Effector CD4-positive, alpha-beta T cell (primary cell): Measurements from ENCODE around the gene INPPL1.
"Not testable (repeated sequence)": the region's sequence is repeated elsewhere in the genome, so short reads cannot be mapped to it uniquely, and the experiment has no call there.

ENCODE experiments used
- DNase-seq: peaks from one replicate; pipeline ENCODE4 v3.0.0-alpha.2; 2020
- total RNA-seq: gene quantifications from one replicate; lab custom pipeline; 2026; lab: John Stamatoyannopoulos, UW

INPPL1 gene
- total RNA-seq: 98.5 reads per million, percentile 82 among the genes with 10 or more reads in this experiment

- peak; percentile 19 for DNase-seq
These were observed at the start of gene INPPL1 for GRCh38 chr11:72224564-72225410. INPPL1 (plus strand) TSS chr11:72224767; CDS start chr11:72224985, 218 bp downstream.

DNA sequence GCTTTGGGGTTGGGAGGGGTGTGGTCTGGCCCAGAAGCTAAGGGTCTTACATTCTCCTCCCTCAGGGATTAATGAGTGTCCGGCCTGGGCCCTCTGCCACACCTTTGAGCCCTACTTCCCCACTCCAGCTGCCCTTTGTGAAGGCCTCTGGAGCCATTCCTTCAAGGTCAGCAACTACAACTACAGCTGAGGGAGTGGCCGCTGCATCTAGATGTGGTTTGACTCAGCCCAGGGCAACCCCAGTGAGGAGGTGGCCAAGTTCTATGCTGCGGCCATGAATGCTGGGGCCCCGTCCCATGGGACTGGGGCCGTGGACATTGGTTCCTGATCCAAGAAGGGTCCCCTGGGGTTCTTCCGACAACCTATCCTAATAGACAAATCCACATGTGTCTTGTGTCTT lies 46.9 kb upstream of the INPPL1 start:
- no peak for DNase-seq

- no peak for DNase-seq
These were observed 45.3 kb upstream of the INPPL1 start for GRCh38 chr11:72179049-72179803.

DNA sequence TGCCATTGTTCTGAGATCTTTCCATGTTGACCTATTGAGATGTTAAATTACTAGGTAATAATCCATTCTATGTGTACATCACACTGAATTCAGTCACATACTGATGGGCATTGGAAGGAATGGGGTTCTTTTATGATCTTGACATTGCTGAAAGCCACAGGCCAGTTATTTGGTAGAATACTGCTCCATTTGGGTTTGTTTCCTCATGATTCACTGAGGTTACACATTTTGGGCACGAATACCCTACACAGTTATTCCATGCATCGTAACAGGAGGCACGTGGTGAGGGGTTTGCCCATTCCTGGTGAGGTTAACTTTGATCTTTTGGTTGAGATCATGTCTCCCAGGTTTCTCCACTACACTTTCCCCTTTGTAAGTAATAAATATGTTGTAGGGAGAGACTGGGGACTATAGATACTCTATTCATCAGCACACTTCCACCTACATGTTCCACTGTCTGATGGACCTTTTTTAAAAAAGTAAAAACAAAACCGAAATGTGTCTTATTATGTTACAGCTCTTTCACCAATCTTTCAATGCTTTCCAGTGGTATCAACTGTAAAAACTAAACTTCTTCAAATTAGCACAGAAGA lies 44.7 kb upstream of the INPPL1 start:
- DNase-seq: no peak

DNA sequence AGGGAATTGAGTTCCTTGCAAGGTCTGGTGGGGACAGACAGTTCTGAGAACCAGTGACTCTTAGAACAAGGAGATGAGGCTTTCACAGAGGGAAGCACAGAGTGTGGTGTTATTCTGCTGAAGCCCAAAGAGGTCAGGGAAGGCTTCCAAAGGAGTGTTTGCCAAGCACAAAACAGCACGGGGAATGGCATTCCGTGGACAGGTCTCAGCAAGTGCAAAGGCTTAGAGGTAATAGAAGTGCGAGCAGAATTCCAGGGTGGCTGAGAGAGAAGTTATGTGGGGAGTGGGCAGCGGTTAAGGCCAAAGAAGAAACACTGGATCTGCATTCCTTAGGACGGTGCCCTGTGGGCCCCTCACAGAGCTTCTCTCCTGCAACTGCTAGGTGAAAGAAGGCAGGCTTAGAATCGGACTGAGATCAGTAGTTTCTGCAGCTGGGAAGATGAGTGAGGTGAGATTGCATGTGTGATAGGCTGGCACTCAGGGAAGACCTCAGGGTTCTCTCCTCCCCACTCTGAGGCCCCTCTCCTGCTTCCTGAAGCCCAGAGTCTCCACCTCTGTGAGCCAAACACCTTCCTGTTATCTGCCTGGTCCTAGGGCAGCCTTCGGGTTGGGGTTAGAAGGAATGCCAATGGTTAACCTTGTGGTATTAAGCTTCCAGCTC lies 43.5 kb upstream of the INPPL1 start:
- not testable (repeated sequence) for DNase-seq

- DNase-seq: not testable (repeated sequence)
These were observed 43.0 kb upstream of the INPPL1 start for GRCh38 chr11:72181553-72181958.

DNA sequence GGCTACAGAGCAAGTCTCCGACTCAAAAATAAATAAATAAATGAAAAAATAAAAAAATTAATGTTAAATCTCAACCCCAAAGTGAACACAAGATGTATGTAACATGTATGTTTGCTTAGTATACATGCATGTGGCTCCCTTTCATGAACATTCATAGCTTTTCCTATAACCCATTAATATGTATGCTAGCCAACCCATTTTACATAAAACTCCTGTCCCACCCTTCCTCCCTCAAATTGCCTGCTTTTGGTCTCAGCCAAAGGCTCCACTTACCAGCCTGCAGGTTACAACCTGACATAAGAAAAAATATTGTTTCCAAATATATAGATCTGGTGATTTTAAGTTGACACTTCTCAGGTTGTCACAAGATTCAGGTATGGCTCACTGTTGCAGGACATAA lies 36.3 kb upstream of the INPPL1 start:
- no peak for DNase-seq

GRCh38 chr11:72189455-72190250 lies 34.9 kb upstream of the INPPL1 start:
- DNase-seq: no peak

DNA sequence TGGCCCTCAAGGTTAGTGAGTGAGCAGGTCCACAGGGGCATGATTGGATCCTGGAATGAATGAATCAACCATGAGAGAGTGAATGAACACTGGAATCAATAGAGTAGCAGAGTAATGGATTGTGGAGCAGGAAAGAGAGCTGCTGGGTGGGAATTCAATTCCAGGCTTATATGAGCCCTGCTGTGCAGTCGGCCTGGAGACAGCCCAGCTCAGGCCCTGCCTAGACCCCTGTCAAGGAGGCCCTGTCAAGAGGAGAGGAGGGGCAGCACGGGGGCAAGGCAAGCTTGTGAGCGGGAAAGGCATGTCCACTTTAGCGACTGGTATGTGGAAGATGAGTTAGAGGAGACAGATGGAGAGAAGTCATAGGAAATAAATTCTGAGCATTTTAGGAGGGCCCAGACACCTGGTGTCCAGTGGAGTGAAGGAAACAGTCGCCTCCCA lies 33.9 kb upstream of the INPPL1 start:
- DNase-seq: no peak

GRCh38 chr11:72191961-72192381 lies 32.6 kb upstream of the INPPL1 start, which contains the start of gene FOLR1:
FOLR1 (plus strand) TSS chr11:72192140; CDS start chr11:72192174, 34 bp downstream.
- no peak for DNase-seq

- no peak for DNase-seq
These were observed 28.9 kb upstream of the INPPL1 start for GRCh38 chr11:72195518-72196270.

GRCh38 chr11:72201445-72201844 lies 23.1 kb upstream of the INPPL1 start:
- not testable (repeated sequence) for DNase-seq

DNA sequence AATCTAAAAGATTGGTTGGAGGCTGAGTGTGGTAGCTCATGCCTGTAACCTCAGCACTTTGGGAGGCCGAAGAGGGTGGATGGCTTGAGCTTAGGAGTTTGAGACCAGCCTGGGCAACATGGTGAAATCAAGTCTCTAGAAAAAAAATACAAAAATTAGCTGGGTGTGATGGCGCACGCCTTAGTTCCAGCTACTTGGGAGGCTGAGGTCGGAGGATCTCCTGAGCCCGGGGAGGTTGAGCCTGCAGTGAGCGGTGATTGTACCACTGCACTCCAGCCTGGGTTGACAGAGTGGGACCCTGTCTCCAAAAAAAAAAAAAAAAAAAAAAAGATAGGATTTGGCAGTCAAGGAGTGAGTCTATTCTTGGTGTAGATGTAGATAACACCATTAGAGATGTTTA lies 22.0 kb upstream of the INPPL1 start:
- DNase-seq: no peak

- no peak for DNase-seq
These were observed 21.4 kb upstream of the INPPL1 start for GRCh38 chr11:72203163-72203562.

DNA sequence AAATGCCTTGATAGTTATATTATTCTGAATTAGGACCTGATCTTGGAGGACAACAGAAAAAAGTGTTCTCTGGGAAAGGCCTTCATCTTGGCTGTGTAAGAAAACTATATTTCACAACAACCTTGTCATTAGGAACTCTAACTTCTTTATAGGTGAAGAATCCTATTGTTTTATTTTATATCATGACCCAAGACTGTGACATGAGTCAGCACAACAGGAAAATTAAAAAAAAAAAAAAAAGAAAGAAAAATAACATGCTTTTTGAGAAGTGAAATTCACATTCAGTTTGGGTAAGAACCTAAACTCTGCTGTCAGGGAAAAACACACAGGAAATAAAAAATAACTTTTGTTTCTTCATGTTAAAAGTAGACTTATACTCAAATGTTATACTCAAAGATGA lies 19.7 kb upstream of the INPPL1 start:
- DNase-seq: no peak

GRCh38 chr11:72206794-72207193 lies 17.8 kb upstream of the INPPL1 start:
- DNase-seq: not testable (repeated sequence)

DNA sequence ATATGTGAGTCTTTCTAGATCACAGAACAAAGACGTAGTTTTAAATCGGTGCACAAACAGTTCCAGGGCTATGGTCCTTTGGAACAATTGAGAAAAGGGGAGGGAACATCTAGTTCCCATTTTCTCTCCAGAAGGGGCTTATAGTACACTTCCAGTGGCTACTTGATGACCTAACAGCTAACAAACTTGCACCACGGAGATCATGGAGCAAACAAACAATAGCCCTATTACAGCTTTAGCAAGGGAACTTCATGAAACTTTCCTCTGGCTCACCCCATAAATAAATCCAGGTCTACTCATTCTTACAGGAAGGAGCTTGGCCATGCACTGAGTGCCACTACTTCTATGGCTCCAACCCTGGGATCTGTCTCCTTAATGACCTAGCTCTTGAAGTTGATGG lies 16.3 kb upstream of the INPPL1 start:
- no peak for DNase-seq

- no peak for DNase-seq
These were observed 15.5 kb upstream of the INPPL1 start for GRCh38 chr11:72209101-72209500.

GRCh38 chr11:72216638-72217037 lies 7.9 kb upstream of the INPPL1 start, which contains the start of gene FOLR2:
FOLR2 (plus strand) TSS chr11:72216794; CDS start chr11:72218585, 1,791 bp downstream.
- DNase-seq: no peak

DNA sequence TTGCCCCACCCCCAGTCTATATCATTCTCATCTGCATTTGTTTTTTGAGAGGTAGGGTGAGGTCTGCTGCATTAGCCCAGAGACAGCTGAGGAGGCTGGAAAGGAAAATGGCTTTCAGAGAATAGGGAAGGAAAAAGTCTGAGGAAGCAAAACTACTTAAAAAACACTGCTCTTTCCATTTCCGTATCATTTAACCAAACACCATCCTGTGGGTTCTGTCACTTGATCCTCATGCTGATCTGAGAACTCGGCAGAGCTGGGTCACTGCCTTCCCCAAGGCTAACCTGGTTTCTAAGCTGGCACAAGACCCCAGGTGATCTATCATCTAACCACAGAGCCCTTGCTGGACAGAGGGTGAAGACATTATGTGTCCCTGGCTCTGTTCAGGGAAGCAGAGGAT lies 6.7 kb upstream of the INPPL1 start:
- DNase-seq: no peak

GRCh38 chr11:72218251-72218745 lies 6.3 kb upstream of the INPPL1 start:
- no peak for DNase-seq
